ENCODE measurements around the gene NUDC. TPM values are rescaled to one million over a fixed set of nuclear protein-coding genes. Genes with fewer than 3 reads are reported as not detected.

NUDC gene
- total and polyA plus RNA-seq, 10 of the 15 experiments (the other 5 are each of a cell fraction or from before 2014, with no cell fraction given) = 5.5 to 227 (median 67.4) TPM

- POLR2A ChIA-PET = no interaction called here
- Histone ChIP-seq H4K20me1 (ENCODE audit: control insufficient read depth, insufficient read depth) (no peaks in the 10 kb centered on the region), H3K79me2 (ENCODE audit: control insufficient read depth, insufficient read depth, low read length) (no peaks in the 10 kb centered on the region), H2AFZ (ENCODE audit: control insufficient read depth, low read depth, low read length) (no peak overlapping the region), H3K27ac (ENCODE audit: control insufficient read depth, insufficient read depth) (no peak overlapping the region), H3K9me3 (replicated peaks; ENCODE audit: control insufficient read depth, insufficient read depth, low read length) (no peaks in the 10 kb centered on the region), H3K27me3 (replicated peaks in 1 of 2; ENCODE audit: control insufficient read depth in 2 of 2, insufficient read depth in 2 of 2, low read length in 1 of 2) (no peaks in the 10 kb centered on the region; a peak in 1 of 4 replicates), H3K4me3 (no peak overlapping the region), H3K4me2 (ENCODE audit: control insufficient read depth, insufficient read depth) (no peak overlapping the region), H3K36me3 (ENCODE audit: control insufficient read depth in 2 of 2, insufficient read depth in 2 of 2, low read length in 1 of 2) (no peaks in the 10 kb centered on the region), H3K4me1 (ENCODE audit: control insufficient read depth, insufficient read depth, low read length) (no peaks in the 10 kb centered on the region), H3K9ac (ENCODE audit: control insufficient read depth, insufficient read depth, low read length) (no peak overlapping the region)
- no peak for DNase-seq (ENCODE audit: low read depth, low spot score)
- no TSS peak for BruUV-seq (replicated peaks)
- in situ Hi-C loops (cut with MboI) (no loop called here), intact Hi-C loops (cut with micrococcal nuclease; ENCODE audit: unreplicated experiment) (no loop called here)
- FAIRE-seq = no peak
- 30% methylated on average over 3 of the region's 3 CpGs for WGBS (ENCODE audit: insufficient coverage, insufficient replicate concordance, low lambda C conversion rate, missing lambda C conversion rate)
- TF ChIP-seq LARP7 (IDR thresholded peaks at IDR 0.05) (no peak), DPF2 (IDR thresholded peaks at IDR 0.05) (no peak), CHD1 (IDR thresholded peaks at IDR 0.05; ENCODE audit: low read depth, low read length) (no peak), ATF3 (IDR thresholded peaks at IDR 0.05; ENCODE audit: borderline replicate concordance, extremely low read depth, low read depth, low read length) (no peak), TCF7 (IDR thresholded peaks at IDR 0.05; ENCODE audit: borderline replicate concordance) (no peak), RFX5 (IDR thresholded peaks at IDR 0.05; ENCODE audit: low read depth, low read length) (no peak), IKZF1 (conservative IDR thresholded peaks at IDR 0.05) (no peak), ETV6 (conservative IDR thresholded peaks at IDR 0.05 in 1 of 2, IDR thresholded peaks at IDR 0.05 in 1 of 2; ENCODE audit: borderline replicate concordance in 1 of 2, low read depth in 1 of 2) (no peak), E2F4 (IDR thresholded peaks at IDR 0.05; ENCODE audit: low read depth, low read length) (no peak), WRNIP1 (IDR thresholded peaks at IDR 0.05; ENCODE audit: borderline replicate concordance, low read depth, low read length) (no peak), CREB1 (IDR thresholded peaks at IDR 0.05; ENCODE audit: low read depth) (no peak), TCF3 (IDR thresholded peaks at IDR 0.05; ENCODE audit: borderline replicate concordance, insufficient read depth, low read depth, low read length) (no peak), EZH2 (IDR thresholded peaks at IDR 0.05; ENCODE audit: borderline replicate concordance, control insufficient read depth, low read depth, low read length) (no peak), YBX1 (IDR thresholded peaks at IDR 0.05) (no peak), BACH1 (IDR thresholded peaks at IDR 0.05; ENCODE audit: borderline replicate concordance) (no peak), BCL3 (IDR thresholded peaks at IDR 0.05; ENCODE audit: borderline replicate concordance, insufficient read depth, low read depth, low read length, poor library complexity, severe bottlenecking) (no peak), SMARCA5 (IDR thresholded peaks at IDR 0.05) (no peak), NKRF (conservative IDR thresholded peaks at IDR 0.05) (no peak)
- ATAC-seq = no peak
- SMC1A ChIA-PET (ENCODE audit: uncharacterized antibody, unreplicated experiment) = no interaction called here
- RAD21 ChIA-PET (ENCODE audit: unreplicated experiment) = interaction anchor here (0.7 kb wide), 1 partner anchor 72 kb away, joined by 5 read pairs; no protein-coding TSS in a partner anchor
- CTCF ChIA-PET = no interaction called here
These were observed 55.3 kb downstream of the NUDC start for GRCh38 chr1:26976621-26977510.

All from GM12878 (cell line).